SJCRH30 (cell line): ENCODE results near the gene NDUFS6. TPM values are rescaled to one million over a fixed set of nuclear protein-coding genes. Genes with fewer than 3 reads are reported as not detected.
"Not testable (repeated sequence)": the region's sequence is repeated elsewhere in the genome, so short reads cannot be mapped to it uniquely, and the experiment has no call there.

ENCODE experiments used
- DNase-seq, 2 experiments: peaks; one replicate each; pipeline ENCODE4 v3.0.0-alpha.2; 2015 to 2020
- H3K27ac ChIP-seq: fragments of 250-450 bp; sonication (Bioruptor Pico); 2 replicates; pipeline ENCODE4 v1.5.1; 2020; ENCODE audit warnings: mild to moderate bottlenecking, moderate library complexity
- H3K27me3 ChIP-seq: fragments of 250-450 bp; sonication (Bioruptor Pico); 2 replicates; pipeline ENCODE4 v1.5.1; 2020; ENCODE audit warnings: mild to moderate bottlenecking, moderate library complexity
- H3K36me3 ChIP-seq: fragments of 250-450 bp; sonication (Bioruptor Pico); 2 replicates; pipeline ENCODE4 v1.5.1; 2020; ENCODE audit warnings: mild to moderate bottlenecking, moderate library complexity
- H3K4me1 ChIP-seq: fragments of 250-450 bp; sonication (Bioruptor Pico); 2 replicates; pipeline ENCODE4 v1.5.1; 2020; ENCODE audit warnings: mild to moderate bottlenecking, moderate library complexity
- H3K4me3 ChIP-seq: fragments of 250-450 bp; sonication (Bioruptor Pico); 2 replicates; pipeline ENCODE4 v1.5.1; 2020; ENCODE audit warnings: mild to moderate bottlenecking, moderate library complexity
- H3K9me3 ChIP-seq: fragments of 250-450 bp; sonication (Bioruptor Pico); replicated peaks from 2 replicates; pipeline ENCODE4 v1.5.1; 2020; ENCODE audit warnings: mild to moderate bottlenecking, moderate library complexity
- total RNA-seq: library from RNA; depleted of rRNA; stranded (reverse); fragments of >200 nt; shearing (Covaris generic); gene quantifications from 2 replicates; pipeline ENCODE4 v1.2.3, GENCODE V29; 2014

Gene NDUFS6
- total RNA-seq, 1 experiment from 2014 or later = 50.9 TPM

DNA sequence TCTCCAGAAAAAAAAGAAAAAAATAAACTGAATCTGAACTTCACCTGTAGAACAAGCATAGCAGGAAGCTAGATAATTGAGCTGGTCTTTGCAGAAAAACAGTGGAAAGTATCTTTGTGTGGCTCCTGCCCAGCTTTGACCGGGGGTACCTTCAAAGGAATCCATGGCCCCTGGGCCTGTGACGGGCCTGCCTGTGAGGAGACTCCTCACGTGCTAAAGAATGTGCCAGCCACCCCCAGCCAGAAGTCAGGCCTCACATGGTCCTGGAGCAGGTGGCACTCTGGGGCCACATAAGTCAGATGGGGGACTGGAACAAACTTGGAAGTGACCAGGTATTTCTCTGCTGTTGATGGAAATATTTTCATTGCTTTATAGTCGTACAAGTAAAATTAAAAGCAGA, 4.1 kb downstream of the NDUFS6 start:
- Histone ChIP-seq H3K4me3 (no peak overlapping the region), H3K27ac (no peak overlapping the region), H3K9me3 (no peaks in the 10 kb centered on the region), H3K4me1 (no peaks in the 10 kb centered on the region), H3K27me3 (no peaks in the 10 kb centered on the region), H3K36me3 (peaks cover 13% of the 10 kb centered on the region)
- no peak for DNase-seq

DNA sequence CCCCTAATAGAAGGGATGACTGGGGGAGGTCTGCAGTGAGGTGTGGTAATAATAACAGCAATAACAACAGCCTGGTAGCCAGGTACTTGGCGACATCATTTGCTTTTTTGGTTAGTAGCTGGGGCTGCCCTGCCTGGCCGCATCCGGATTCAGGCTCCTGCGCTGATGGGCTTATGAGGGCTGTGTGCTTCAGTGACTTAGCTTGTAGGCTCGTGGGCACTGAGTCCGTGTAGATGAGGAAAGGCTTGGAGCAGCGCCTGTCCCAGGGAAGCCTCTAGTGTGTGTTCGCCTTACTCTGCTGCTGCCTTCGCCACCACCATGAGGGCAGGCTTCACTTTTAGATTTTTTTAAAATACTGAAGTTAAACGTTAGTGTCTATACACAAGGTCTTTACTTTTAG, 4.5 kb downstream of the NDUFS6 start:
- peaks cover 13% of the 10 kb centered on the region for H3K36me3 ChIP-seq
- DNase-seq = no peak
- H3K9me3 ChIP-seq = no peaks in the 10 kb centered on the region
- H3K27ac ChIP-seq = no peak overlapping the region
- H3K4me3 ChIP-seq = no peak overlapping the region
- H3K4me1 ChIP-seq = no peaks in the 10 kb centered on the region
- H3K27me3 ChIP-seq = no peaks in the 10 kb centered on the region

DNA sequence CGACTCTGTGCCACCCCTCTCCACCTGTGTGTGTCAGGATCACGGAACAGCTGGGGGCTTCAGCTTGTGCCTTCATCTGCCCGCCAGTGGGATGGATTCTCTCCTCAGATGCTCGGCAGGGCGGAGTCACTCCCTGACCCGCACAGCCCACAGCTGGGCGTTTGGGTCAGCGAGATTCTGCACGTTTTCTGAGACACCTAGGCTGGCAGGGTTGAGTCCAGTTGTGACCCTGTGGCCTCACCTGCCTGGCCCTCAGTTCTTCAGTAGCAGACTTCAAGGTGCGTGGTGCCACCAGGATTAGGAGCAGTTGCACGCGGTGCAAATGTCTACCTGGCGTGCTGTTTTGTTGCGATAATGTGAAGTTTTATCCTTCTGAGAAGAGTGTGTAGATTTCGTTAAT, 5.0 kb downstream of the NDUFS6 start:
- Histone ChIP-seq H3K36me3 (peaks cover 13% of the 10 kb centered on the region), H3K27ac (no peak overlapping the region), H3K27me3 (no peaks in the 10 kb centered on the region), H3K4me3 (no peak overlapping the region), H3K4me1 (no peaks in the 10 kb centered on the region), H3K9me3 (no peaks in the 10 kb centered on the region)
- DNase-seq = no peak

DNA sequence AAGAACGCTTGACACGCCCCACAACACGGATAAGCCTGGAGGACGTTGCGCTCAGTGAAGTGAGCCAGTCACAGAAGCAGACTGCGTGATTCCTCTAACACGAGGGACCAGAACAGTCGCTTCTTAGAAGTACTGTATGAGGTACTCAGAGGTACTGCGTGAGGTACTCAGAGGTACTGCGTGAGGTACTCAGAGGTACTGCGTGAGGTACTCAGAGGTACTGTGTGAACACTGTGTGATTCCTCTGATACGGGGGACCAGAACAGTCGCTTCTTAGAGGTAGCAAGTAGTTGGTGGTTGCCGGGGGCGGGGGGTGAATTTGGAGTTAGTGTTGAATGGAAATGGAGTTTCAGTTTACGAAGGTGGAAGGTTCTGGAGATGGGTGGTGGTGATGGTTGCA, 5.8 kb downstream of the NDUFS6 start:
- Histone ChIP-seq H3K4me3 (no peak overlapping the region), H3K4me1 (no peaks in the 10 kb centered on the region), H3K36me3 (peaks cover 17% of the 10 kb centered on the region), H3K27me3 (no peaks in the 10 kb centered on the region), H3K9me3 (no peaks in the 10 kb centered on the region), H3K27ac (no peak overlapping the region)
- no peak for DNase-seq

DNA sequence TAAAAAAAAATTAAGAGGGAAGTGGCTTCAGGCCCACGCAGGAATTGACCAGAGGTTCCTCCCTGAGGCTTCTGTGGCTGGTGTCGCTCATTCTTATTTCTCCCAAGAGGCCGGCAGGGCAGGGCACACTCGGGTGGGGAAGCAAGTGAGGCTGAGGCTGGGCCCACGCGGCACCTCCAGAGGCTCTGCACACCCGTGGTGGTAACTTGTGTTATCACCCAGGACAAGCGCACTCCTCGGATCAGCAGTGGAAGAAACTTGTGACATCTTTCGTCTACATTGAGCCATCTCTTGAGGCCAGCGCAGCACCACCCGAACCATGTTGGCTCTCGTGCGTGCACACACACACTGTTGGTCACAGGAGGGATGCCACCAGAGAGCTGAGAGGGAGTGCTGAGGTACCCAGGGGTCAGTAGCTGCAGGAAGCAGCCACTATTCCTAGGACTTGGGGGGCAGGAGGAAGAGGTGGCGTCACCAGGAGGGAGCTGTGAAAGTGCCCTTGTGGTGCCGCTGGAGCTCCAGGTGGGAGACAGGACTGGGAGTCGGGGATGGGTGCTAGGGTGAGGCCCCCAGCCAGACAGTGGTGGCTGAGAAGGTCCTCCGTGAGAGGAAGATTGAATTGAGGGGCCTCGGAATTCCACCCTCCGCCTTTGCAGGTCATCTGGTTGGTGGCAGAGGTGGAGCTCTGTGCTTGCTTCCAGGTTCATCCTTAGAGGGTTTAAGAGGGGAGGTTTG, 6.4 kb downstream of the NDUFS6 start:
- Histone ChIP-seq H3K9me3 (no peaks in the 10 kb centered on the region), H3K27me3 (no peaks in the 10 kb centered on the region), H3K4me3 (no peak overlapping the region), H3K36me3 (peaks cover 20% of the 10 kb centered on the region), H3K27ac (no peak overlapping the region), H3K4me1 (no peaks in the 10 kb centered on the region)
- no peak for DNase-seq

DNA sequence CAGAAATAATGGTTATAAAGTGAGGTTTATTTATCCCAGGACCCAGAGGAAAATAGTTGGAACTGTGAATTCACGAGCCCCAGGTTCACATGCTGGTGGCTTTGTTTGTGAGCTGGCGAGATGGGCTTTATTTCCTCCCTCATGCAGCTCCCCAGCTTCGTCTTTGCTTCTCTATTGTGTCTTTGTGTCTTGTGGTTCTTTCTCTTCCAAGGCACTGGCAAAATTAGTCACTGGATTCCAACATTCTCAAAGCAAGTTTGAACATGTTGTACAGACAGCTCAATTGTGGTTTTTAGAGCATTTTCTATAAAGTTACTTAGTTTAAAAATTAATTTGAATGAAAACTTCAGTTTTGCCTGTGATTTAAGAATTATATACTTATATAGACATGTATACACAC, 7.2 kb downstream of the NDUFS6 start:
- Histone ChIP-seq H3K27ac (no peak overlapping the region), H3K4me3 (no peak overlapping the region), H3K4me1 (no peaks in the 10 kb centered on the region), H3K9me3 (no peaks in the 10 kb centered on the region), H3K27me3 (no peaks in the 10 kb centered on the region), H3K36me3 (peaks cover 21% of the 10 kb centered on the region)
- DNase-seq = no peak

DNA sequence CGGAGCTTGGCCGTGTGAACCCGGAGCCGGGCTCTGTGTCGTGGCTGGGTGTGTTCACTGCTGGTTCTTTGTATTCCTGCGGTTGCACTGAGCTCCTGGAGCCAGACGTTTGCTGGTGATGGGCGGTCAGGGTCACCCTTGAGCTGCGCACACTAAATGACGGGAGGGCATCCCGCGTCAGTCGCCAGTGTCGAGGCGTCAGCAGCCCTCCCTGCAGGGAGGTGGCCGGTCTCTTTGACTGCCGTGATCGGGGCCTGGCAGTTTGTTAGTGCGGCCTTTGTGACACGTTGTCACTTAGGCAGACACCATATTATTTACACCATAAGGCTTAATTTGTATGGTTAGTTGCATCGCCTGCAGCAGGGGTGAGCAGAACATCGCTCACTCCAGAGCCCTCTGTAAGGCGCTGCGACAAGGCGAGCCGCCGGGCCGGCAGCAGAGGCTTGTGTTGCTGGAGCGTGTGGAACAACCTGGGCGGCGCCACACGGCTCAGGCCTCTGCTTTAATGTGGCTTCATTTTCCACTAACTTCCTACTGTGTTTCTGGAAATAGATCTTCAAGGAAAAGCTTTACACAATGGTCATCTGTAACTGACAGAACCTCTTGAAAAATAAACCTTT, 8.3 kb downstream of the NDUFS6 start:
- Histone ChIP-seq H3K27me3 (no peaks in the 10 kb centered on the region), H3K27ac (no peak overlapping the region), H3K4me1 (no peaks in the 10 kb centered on the region), H3K36me3 (peaks cover 21% of the 10 kb centered on the region), H3K4me3 (no peak overlapping the region), H3K9me3 (no peaks in the 10 kb centered on the region)
- DNase-seq = no peak

DNA sequence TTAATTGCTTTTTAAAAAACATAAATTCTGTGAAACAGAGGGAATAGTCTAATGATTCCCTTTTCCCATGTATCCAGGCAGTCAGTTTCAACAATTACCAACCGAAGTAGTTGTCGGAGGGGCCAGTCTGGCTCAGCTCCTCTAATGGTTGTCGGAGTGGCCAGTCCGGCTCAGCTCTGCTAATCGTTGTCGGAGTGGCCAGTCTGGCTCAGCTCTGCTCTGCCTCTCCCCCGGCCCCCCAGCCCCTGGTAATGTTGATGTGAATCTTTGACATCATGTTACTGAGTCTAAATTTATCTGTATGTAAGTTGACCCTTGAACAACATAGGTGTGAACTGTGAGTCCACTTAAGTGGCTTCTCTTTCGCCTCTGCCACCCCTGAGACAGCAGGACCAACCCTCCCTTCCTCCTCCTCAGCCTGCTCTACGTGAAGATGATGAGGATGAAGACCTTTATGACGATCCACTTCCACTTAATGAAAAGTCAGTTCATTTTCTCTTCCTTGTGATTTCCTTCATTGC, 9.4 kb downstream of the NDUFS6 start:
- H3K4me1 ChIP-seq = no peaks in the 10 kb centered on the region
- no peak for DNase-seq
- no peak overlapping the region for H3K27ac ChIP-seq
- H3K4me3 ChIP-seq = no peak overlapping the region
- H3K36me3 ChIP-seq = peaks cover 21% of the 10 kb centered on the region
- H3K9me3 ChIP-seq = no peaks in the 10 kb centered on the region
- H3K27me3 ChIP-seq = no peaks in the 10 kb centered on the region

DNA sequence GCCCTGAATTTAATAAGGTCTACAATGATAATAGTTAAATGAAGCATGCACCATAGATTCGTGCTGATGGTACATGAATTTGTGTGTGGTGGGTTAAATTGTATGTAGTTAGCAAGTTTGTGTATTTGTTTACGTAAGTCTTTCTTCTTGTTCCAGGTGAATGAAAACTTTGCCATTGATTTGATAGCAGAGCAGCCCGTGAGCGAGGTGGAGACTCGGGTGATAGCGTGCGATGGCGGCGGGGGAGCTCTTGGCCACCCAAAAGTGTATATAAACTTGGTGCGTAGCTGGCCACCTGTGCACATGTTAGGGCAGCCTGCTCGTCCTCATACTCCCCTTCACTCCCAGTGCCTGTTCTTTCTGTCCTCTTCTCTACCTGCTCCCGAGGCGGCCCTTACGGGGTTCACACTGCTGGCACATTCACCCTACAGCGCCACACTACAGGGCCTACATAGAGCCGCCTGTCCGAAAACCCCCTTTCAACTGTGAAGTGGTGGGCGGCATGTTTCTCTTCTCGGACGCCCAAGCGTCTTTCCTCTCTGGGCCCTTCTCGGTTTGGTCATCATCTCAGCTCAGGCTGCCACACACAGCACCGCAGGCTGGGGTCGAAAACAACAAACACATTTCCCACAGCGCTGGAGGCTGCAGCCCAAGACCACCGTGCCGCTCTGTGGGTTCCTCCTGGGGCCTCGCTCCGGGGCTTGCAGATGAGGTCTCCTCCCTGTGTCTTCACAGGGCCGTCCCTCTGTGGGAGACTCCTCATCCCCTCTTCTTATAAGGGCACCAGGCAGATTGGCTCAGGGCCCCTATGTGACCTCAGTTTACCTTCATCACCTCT, 13.2 kb downstream of the NDUFS6 start:
- no peak overlapping the region for H3K27ac ChIP-seq
- no peaks in the 10 kb centered on the region for H3K9me3 ChIP-seq
- H3K36me3 ChIP-seq = peaks cover 11% of the 10 kb centered on the region
- H3K4me3 ChIP-seq = no peak overlapping the region
- no peaks in the 10 kb centered on the region for H3K4me1 ChIP-seq
- H3K27me3 ChIP-seq = no peaks in the 10 kb centered on the region
- DNase-seq = no peak

DNA sequence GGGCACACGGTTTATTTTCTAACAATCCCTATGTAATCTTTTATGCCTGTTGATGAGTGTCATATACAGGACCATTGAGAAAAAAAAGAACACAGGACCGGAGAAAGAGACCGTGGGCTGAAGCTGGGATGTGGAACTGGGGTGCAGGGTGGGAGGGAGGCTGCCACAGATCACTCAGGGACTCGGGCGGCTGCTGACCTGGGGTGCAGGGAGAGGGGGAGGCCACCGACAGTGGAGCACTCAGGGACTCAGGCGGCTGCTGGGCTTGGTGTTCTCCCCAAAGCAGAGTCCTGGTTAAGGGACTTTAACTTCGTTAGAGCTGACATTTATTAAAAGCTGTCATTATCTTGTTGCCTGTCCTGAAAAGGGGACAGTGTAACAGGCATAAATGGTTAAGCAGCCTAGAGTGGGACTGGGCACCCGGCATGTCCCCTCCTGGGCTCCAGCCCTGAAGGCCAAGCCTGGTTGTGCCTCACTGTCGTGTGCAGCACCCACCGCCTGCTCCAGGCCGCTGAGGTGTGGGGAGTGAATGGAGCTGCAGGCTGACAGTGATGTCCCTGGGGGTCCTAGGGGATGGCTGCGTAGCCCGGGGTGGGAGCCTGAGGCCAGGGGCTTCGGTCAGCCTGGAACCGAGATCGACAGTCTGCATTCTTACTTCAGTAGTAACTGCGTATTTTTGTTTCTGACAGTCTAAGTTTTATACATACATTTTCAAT, 14.0 kb downstream of the NDUFS6 start:
- H3K27ac ChIP-seq = no peak overlapping the region
- peaks cover 16% of the 10 kb centered on the region for H3K36me3 ChIP-seq
- no peak for DNase-seq
- no peak overlapping the region for H3K4me3 ChIP-seq
- no peaks in the 10 kb centered on the region for H3K27me3 ChIP-seq
- no peaks in the 10 kb centered on the region for H3K4me1 ChIP-seq
- no peaks in the 10 kb centered on the region for H3K9me3 ChIP-seq

DNA sequence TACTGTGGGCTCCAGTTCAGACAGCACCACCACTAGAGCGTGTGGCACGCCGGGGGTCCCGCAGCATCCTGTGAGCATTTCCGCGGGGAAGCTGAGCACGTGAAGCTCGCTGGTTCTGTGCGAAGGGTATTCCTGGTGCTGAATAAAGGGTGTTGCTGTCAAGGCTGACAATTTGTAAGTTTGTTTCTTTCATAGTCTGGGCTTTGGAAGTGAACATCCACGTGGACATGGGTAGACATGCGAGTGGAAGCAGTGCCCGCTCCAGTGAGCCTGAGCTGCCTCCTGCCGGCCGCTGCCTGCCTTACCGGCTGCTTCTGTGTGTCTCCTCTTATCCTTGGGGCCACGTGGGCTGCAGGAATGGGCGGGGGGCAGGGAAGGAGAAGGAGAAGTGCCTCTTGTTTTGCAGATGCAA, 14.7 kb downstream of the NDUFS6 start:
- H3K36me3 ChIP-seq = peaks cover 16% of the 10 kb centered on the region
- DNase-seq = no peak

DNA sequence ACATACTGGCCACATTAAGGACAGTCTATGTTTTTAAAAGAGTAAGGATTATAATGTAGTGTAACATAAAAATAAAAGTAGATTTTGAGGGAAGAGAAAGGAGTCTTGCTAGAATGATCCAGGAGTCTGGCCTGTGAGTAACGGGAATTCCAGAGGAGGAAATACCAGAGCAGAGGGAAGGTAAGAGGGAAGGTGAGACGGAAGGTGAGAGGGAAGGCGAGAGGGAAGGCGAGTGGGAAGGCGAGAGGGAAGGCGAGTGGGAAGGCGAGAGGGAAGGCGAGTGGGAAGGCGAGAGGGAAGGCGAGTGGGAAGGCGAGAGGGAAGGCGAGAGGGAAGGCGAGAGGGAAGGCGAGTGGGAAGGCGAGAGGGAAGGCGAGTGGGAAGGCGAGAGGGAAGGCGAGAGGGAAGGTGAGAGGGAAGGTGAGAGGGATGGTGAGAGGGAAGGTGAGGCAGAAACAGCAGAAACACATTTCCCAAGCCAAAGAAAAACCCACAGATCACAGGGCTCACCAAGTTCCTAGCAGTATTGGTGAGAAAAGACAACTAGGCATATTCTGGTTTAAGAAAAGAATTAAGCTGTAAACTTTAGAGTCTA, 15.4 kb downstream of the NDUFS6 start:
- not testable (repeated sequence) for H3K4me3 ChIP-seq, H3K9me3 ChIP-seq
- H3K36me3 ChIP-seq = peaks cover 19% of the 10 kb centered on the region

More for the DNA sequence above, 14.7 kb downstream of the NDUFS6 start:
- Histone ChIP-seq H3K27ac (no peak overlapping the region), H3K4me1 (no peaks in the 10 kb centered on the region), H3K4me3 (no peak overlapping the region), H3K9me3 (no peaks in the 10 kb centered on the region), H3K27me3 (no peaks in the 10 kb centered on the region)

DNA sequence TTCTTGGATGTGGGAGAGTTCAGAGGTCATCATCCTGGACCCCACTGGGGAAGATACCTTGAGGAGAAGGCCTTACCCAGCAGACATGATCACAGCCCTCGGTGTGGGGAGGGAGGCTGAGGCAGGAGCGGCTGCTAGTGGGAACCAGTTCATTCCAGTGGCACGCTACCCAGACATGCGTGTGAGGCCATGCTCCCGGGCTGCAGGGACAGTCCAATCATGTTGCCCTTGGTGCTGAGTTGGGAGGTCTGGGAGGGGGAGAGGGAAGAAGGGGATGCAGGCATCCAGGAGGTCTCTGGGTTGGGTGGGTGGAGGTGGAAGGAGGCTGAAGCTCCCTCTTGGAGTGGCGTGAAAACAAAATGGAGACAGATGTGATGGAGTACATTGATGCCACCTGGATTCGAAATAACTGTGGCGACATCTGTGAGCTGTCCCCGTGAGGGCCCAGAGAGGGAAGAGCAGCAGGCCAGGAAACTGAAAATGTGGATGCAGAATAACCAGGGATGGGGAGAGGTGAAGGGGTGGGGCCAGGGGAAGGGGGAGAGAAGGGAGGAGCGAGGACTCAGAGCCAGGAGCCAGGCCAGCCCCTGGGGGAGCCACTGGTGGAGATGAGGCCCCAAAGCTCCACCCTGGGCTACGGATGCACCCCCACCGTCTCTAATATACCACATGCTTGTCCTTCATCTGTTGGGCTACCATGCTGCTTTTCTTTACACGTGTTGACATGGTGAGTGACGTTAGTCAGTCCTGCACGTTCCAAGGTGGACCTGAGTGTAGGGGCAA, 16.2 kb downstream of the NDUFS6 start:
- Histone ChIP-seq H3K27ac (no peak overlapping the region), H3K4me1 (no peaks in the 10 kb centered on the region), H3K27me3 (no peaks in the 10 kb centered on the region), H3K36me3 (peaks cover 13% of the 10 kb centered on the region; the same call in 1 of the 2 replicates), H3K4me3 (no peak overlapping the region), H3K9me3 (no peaks in the 10 kb centered on the region)
- no peak for DNase-seq

More for the DNA sequence above, 15.4 kb downstream of the NDUFS6 start:
- not testable (repeated sequence) for DNase-seq, H3K27me3 ChIP-seq, H3K27ac ChIP-seq, H3K4me1 ChIP-seq
